ENCODE results near the gene FAM199X.

DNA sequence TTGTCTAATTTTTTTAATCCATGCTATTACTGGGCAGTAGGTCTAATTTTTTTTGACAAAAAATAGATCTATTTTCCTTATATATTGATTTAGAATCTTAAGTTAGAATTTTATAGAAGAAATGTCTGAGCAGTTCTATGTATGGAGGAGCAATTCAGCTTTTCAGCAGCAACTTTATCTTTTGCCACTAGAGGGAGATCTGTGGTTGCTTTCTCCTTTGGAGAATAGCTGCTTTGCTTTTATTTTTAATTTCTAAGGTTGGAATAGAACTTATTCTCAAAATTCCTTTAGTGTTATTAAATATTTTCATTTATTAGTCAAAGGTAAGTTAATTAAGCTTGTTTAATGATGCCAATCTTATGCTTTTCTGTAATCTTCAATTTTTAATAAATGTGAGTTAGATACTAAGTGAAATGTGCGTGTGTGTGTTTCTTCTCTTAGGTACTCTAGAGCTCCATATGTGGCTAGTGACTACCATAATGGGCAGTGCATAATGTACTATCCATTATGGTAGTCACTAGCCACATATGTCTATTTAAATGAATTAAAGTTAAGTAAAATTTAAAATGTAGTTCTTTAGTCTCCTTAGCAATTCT lies 29.3 kb downstream of the FAM199X start:
- TF ChIP-seq POLR2A (IDR thresholded peaks at IDR 0.05; ENCODE audit: low read depth, low read length) (no peak), POLR2AphosphoS5 (IDR thresholded peaks at IDR 0.05; ENCODE audit: low read depth, low read length) (no peak), TAF1 (IDR thresholded peaks at IDR 0.05; ENCODE audit: borderline replicate concordance, low read depth, low read length) (no peak)

Measured in GM12892 (cell line).